Thoracic aorta (tissue), 2 donors: ENCODE measurements around the gene REX1BD. TPM values are rescaled to one million over a fixed set of nuclear protein-coding genes. Genes with fewer than 3 reads are reported as not detected.
A peak's percentile ranks its signal among the peaks of the same experiment; 100 is the strongest.
"Not testable (repeated sequence)": the region's sequence is repeated elsewhere in the genome, so short reads cannot be mapped to it uniquely, and the experiment has no call there.

ENCODE experiments used
- ATAC-seq: fragments of 150-250 bp; one replicate; pipeline ENCODE4 v1.8.0; 2017; ENCODE audit warnings: low read depth; ENCODE audit not compliant: insufficient number of reproducible peaks, low FRiP score
- DNase-seq: peaks from one replicate; pipeline ENCODE4 v3.0.0-alpha.2; 2020; ENCODE audit warnings: low spot score
- H3K27ac ChIP-seq, 2 donors: fragments of 200-600 bp; sonication (generic); 1 replicate in 1 of 2; 2 replicates in 1 of 2; pipeline ENCODE4 v1.5.1; 2016; ENCODE audit warnings: mild to moderate bottlenecking in 2 of 2, moderate library complexity in 2 of 2
- H3K27me3 ChIP-seq: fragments of 200-600 bp; sonication (generic); replicated peaks from 2 replicates; pipeline ENCODE4 v1.6.0; 2016; ENCODE audit warnings: mild to moderate bottlenecking; ENCODE audit not compliant: insufficient read depth
- H3K36me3 ChIP-seq: fragments of 200-600 bp; sonication (generic); one replicate; pipeline ENCODE4 v1.5.1; 2016
- H3K4me1 ChIP-seq, 2 donors: fragments of 200-600 bp; sonication (generic); 1 replicate in 1 of 2; 2 replicates in 1 of 2; pipeline versions ENCODE4 v1.5.1 to v1.6.0; 2016; ENCODE audit warnings: low read depth in 2 of 2, mild to moderate bottlenecking in 1 of 2; ENCODE audit not compliant: control insufficient read depth in 1 of 2
- H3K4me3 ChIP-seq: fragments of 200-600 bp; sonication (generic); 2 replicates; pipeline ENCODE4 v1.5.1; 2016; ENCODE audit warnings: mild to moderate bottlenecking
- H3K9me3 ChIP-seq: fragments of 200-600 bp; sonication (generic); 2 replicates; pipeline ENCODE4 v1.5.1; 2016
- total RNA-seq, 2 donors: library from RNA; depleted of rRNA; stranded (reverse); fragments of >200 nt; gene quantifications; one replicate each; pipeline versions ENCODE4 v1.1.0 to v1.2.3, GENCODE V29; 2016
- TF ChIP-seq, protein P1 (sequence below): fragments of 200-600 bp; sonication (generic); IDR thresholded peaks from one replicate; pipeline ENCODE4 v1.5.1; 2019; ENCODE audit warnings: antibody characterized with exemption

REX1BD gene
- total RNA-seq, 2 donors from 2014 or later: 36.3 to 66.6 TPM

DNA sequence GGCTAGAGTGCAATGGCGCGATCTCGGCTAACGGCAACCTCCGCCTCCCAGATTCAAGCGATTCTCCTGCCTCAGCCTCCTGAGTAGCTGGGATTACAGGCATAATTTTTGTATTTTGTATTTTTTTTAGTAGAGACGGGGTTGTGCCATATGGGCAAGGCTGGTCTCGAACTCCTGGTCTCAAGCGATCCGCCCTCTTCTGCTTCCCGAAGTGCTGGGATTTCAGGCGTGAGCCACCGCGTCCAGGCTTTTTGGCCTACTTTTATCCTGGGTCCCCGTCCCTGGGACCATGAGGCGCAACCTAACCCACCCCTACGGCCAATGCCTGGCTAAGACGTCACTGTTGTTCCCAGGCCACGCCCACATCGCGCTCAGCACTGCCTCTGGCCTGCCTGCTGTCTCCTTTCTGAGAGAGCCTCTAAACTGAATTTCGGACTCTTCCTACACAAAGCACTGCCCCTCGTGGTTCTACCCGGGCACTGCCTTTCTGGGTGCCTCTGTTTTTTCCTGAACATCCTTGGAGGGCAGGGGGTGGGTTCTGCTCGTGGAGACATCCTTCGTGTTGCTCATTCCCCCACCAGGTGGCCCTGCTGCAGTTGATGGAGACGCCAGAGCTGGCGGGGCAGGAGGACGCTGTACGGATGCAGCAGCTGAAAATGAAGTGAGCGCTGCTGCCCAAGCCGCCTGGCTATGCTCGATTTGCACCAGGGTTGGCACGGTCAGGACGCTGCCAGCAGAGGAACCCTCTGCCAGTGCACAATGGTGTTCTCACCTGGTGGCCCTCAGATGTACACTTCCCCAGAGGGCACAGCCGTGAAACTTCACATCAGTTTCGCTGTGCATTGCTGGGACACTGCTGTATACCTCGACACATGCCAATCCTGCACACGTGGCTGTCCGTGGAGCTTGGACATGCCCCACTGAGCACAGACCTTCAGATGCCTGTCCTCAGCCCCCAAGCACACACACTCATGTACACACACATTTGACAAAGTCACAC, 2.0 kb downstream of the REX1BD start:
- peak overlapping the region; percentile 89 for H3K4me3 ChIP-seq

DNA sequence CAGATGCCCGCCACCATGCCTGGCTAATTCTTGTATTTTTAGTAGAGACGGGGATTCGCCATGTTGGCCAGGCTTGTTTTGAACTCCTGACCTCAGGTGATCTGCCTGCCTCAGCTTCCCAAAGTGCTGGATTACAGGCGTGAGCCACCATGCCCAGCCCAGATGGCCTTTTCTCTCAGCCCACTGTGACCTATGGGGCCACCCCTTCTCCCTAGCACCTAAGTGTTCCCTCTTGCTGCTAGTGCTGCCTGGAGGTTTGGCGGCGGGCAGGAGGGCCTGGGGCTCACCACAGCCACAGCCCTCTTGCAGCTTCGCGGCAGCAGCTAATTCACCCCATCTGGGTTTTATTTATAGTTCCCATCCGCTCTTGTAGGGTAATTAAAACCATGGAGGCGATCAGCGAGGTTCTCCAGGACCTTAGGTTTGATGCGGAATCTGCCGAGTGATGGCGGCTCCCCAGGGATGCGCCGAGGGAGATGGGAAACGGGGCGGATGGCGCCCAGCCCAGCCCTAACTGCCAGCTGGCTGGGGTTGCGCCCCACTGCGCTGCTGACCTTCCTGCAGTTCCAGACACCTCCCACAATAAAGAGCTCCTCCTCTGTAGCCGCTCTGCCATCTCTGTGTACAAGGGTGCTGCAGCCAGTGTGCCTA, 3.3 kb downstream of the REX1BD start:
- Histone ChIP-seq H3K4me1 (peaks cover 19 to 35% of the 10 kb centered on the region in 2 donors), H3K4me3 (no peak overlapping the region), H3K36me3 (peaks cover 8% of the 10 kb centered on the region), H3K27me3 (no peaks in the 10 kb centered on the region), H3K27ac (no peak overlapping the region), H3K9me3 (no peaks in the 10 kb centered on the region)
- DNase-seq (no peak), ATAC-seq (no peak)
- TF ChIP-seq, protein P1, sequence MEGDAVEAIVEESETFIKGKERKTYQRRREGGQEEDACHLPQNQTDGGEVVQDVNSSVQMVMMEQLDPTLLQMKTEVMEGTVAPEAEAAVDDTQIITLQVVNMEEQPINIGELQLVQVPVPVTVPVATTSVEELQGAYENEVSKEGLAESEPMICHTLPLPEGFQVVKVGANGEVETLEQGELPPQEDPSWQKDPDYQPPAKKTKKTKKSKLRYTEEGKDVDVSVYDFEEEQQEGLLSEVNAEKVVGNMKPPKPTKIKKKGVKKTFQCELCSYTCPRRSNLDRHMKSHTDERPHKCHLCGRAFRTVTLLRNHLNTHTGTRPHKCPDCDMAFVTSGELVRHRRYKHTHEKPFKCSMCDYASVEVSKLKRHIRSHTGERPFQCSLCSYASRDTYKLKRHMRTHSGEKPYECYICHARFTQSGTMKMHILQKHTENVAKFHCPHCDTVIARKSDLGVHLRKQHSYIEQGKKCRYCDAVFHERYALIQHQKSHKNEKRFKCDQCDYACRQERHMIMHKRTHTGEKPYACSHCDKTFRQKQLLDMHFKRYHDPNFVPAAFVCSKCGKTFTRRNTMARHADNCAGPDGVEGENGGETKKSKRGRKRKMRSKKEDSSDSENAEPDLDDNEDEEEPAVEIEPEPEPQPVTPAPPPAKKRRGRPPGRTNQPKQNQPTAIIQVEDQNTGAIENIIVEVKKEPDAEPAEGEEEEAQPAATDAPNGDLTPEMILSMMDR: no peak

More for the DNA sequence above, 2.0 kb downstream of the REX1BD start:
- peaks cover 8% of the 10 kb centered on the region for H3K36me3 ChIP-seq
- TF ChIP-seq, protein P1: no peak
- no peaks in the 10 kb centered on the region for H3K9me3 ChIP-seq
- H3K4me1 ChIP-seq: peaks cover 19 to 35% of the 10 kb centered on the region in 2 donors
- ATAC-seq (no peak), DNase-seq (no peak)
- no peaks in the 10 kb centered on the region for H3K27me3 ChIP-seq
- H3K27ac ChIP-seq: no peak overlapping the region

DNA sequence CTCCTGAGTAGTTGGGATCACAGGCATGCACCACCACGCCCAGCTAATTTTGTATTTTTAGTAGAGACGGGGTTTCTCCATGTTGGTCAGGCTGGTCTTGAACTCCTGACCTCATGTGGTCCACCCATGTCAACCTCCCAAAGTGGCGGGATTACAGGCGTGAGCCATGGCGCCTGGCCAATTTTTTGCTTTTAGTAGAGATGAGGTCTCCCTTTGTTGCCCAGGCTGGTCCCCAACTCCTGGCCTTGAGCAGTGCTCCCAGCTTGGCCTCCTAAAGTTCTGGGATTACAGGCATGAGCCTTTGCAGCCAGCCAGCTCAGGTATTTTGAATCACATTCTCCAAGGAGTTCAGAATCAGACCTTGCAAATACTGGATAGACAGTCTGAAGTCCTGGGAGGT, 4.1 kb downstream of the REX1BD start:
- not testable (repeated sequence) for ATAC-seq, H3K27me3 ChIP-seq, H3K36me3 ChIP-seq, DNase-seq, H3K9me3 ChIP-seq, H3K4me3 ChIP-seq, H3K27ac ChIP-seq
- peaks cover 19 to 34% of the 10 kb centered on the region in 2 donors for H3K4me1 ChIP-seq

- no peak for ATAC-seq
- Histone ChIP-seq H3K4me1 (peaks cover 19 to 27% of the 10 kb centered on the region in 2 donors), H3K27ac (no peak overlapping the region), H3K36me3 (peaks cover 8% of the 10 kb centered on the region), H3K27me3 (no peaks in the 10 kb centered on the region), H3K9me3 (no peaks in the 10 kb centered on the region), H3K4me3 (peak overlapping the region; percentile 74)
- no peak for DNase-seq
- TF ChIP-seq, protein P1: no peak
These were observed 4.9 kb downstream of the REX1BD start for GRCh38 chr19:18593367-18594095.

GRCh38 chr19:18594096-18594823, 5.7 kb downstream of the REX1BD start:
- Histone ChIP-seq H3K27ac (peak overlapping the region in 1 of 2 donors; percentile 30), H3K27me3 (no peaks in the 10 kb centered on the region), H3K9me3 (no peaks in the 10 kb centered on the region), H3K4me3 (peak overlapping the region; percentile 74), H3K36me3 (peaks cover 8% of the 10 kb centered on the region), H3K4me1 (peaks cover 19 to 25% of the 10 kb centered on the region in 2 donors)
- TF ChIP-seq, protein P1: peak; percentile 92
- DNase-seq: no peak
- no peak for ATAC-seq
